Activated naive CD4-positive, alpha-beta T cell treated with anti-CD3 and anti-CD28 coated beads, Interleukin-2, amount 10 ng/mL, durations not matched to agents 7 days and 5 days (primary cell): ENCODE measurements around the gene MDFI.

Source experiments
- CTCF ChIA-PET: fragments of 350-600 bp; sonication (Branson Sonifier 250); formaldehyde crosslinking; loops from one replicate; lab custom pipeline; 2021; ENCODE audit warnings: antibody characterized with exemption; lab: Charles Lee
- DNase-seq: peaks from one replicate; pipeline ENCODE4 v3.0.0-alpha.2; 2020
- H3K27ac Mint-ChIP-seq: one replicate; pipeline ENCODE4 v1.8.0; 2021; ENCODE audit warnings: mild to moderate bottlenecking, moderate library complexity, mixed read lengths
- H3K27me3 Mint-ChIP-seq: one replicate; pipeline ENCODE4 v1.8.0; 2021; ENCODE audit warnings: mild to moderate bottlenecking, mixed read lengths
- H3K36me3 Mint-ChIP-seq: one replicate; pipeline ENCODE4 v1.8.0; 2021; ENCODE audit warnings: mixed read lengths
- H3K4me1 Mint-ChIP-seq: one replicate; pipeline ENCODE4 v1.8.0; 2021; ENCODE audit warnings: mixed read lengths
- H3K4me3 Mint-ChIP-seq: one replicate; pipeline ENCODE4 v1.8.0; 2021; ENCODE audit warnings: mild to moderate bottlenecking, moderate library complexity, mixed read lengths
- H3K9me3 Mint-ChIP-seq: one replicate; pipeline ENCODE4 v1.8.0; 2021; ENCODE audit warnings: mixed read lengths

The MDFI gene

GRCh38 chr6:41638002-41638934, at the start of gene MDFI:
Gene MDFI, plus strand, starts transcription at chr6:41638468. Its CDS starts 282 bp downstream, at chr6:41638750.
- no peaks in the 10 kb centered on the region for H3K9me3 Mint-ChIP-seq
- peaks cover 97% of the 10 kb centered on the region for H3K27me3 Mint-ChIP-seq
- H3K4me1 Mint-ChIP-seq = peaks cover 6% of the 10 kb centered on the region
- H3K4me3 Mint-ChIP-seq = no peak within 1 kb of the TSS
- DNase-seq = no peak
- no peaks in the 10 kb centered on the region for H3K36me3 Mint-ChIP-seq
- CTCF ChIA-PET = no interaction called here
- H3K27ac Mint-ChIP-seq = no peak within 1 kb of the TSS

- Mint-ChIP-seq H3K4me3 (no peak overlapping the region), H3K27ac (no peak overlapping the region), H3K4me1 (no peaks in the 10 kb centered on the region), H3K36me3 (peaks cover 3% of the 10 kb centered on the region), H3K9me3 (no peaks in the 10 kb centered on the region), H3K27me3 (peaks cover 3% of the 10 kb centered on the region)
- CTCF ChIA-PET = interaction anchor here (0.8 to 9.5 kb wide), 6 partner anchors 7 to 219 kb away, joined by 3 to 95 read pairs (median 3); no protein-coding TSS in a partner anchor
- DNase-seq = no peak
Observed at GRCh38 chr6:41589223-41589622, 49.0 kb upstream of the MDFI start.

GRCh38 chr6:41589636-41590622, 48.3 kb upstream of the MDFI start:
- no peak for DNase-seq
- Mint-ChIP-seq H3K27ac (no peak overlapping the region), H3K36me3 (peaks cover 3% of the 10 kb centered on the region), H3K9me3 (no peaks in the 10 kb centered on the region), H3K27me3 (peaks cover 3% of the 10 kb centered on the region), H3K4me3 (no peak overlapping the region), H3K4me1 (no peaks in the 10 kb centered on the region)
- CTCF ChIA-PET = interaction anchor here (1.1 to 9.5 kb wide), 8 partner anchors 11 to 220 kb away, joined by 3 to 95 read pairs (median 3); no protein-coding TSS in a partner anchor

GRCh38 chr6:41591122-41591521, 47.1 kb upstream of the MDFI start:
- no peaks in the 10 kb centered on the region for H3K4me1 Mint-ChIP-seq
- CTCF ChIA-PET = interaction anchor here (0.8 to 9.5 kb wide), 8 partner anchors 12 to 221 kb away, joined by 3 to 95 read pairs (median 3); no protein-coding TSS in a partner anchor
- H3K27ac Mint-ChIP-seq = no peak overlapping the region
- peaks cover 3% of the 10 kb centered on the region for H3K27me3 Mint-ChIP-seq
- no peak overlapping the region for H3K4me3 Mint-ChIP-seq
- H3K9me3 Mint-ChIP-seq = no peaks in the 10 kb centered on the region
- DNase-seq = no peak
- H3K36me3 Mint-ChIP-seq = peaks cover 3% of the 10 kb centered on the region

- DNase-seq = peak; percentile 85
- peaks cover 3% of the 10 kb centered on the region for H3K27me3 Mint-ChIP-seq
- H3K4me1 Mint-ChIP-seq = no peaks in the 10 kb centered on the region
- no peaks in the 10 kb centered on the region for H3K9me3 Mint-ChIP-seq
- CTCF ChIA-PET = interaction anchor here (0.6 to 9.5 kb wide), 11 partner anchors 19 to 222 kb away, joined by 3 to 95 read pairs (median 4); no protein-coding TSS in a partner anchor
- peaks cover 3% of the 10 kb centered on the region for H3K36me3 Mint-ChIP-seq
- no peak overlapping the region for H3K27ac Mint-ChIP-seq
- H3K4me3 Mint-ChIP-seq = no peak overlapping the region
Observed at GRCh38 chr6:41591859-41592502, 46.3 kb upstream of the MDFI start.

GRCh38 chr6:41593406-41593805, 44.9 kb upstream of the MDFI start:
- no peak overlapping the region for H3K4me3 Mint-ChIP-seq
- H3K27me3 Mint-ChIP-seq = peaks cover 2% of the 10 kb centered on the region
- no peaks in the 10 kb centered on the region for H3K9me3 Mint-ChIP-seq
- no peak overlapping the region for H3K27ac Mint-ChIP-seq
- H3K36me3 Mint-ChIP-seq = peaks cover 3% of the 10 kb centered on the region
- CTCF ChIA-PET = interaction anchor here (1.6 to 9.5 kb wide), 3 partner anchors 168 to 223 kb away, joined by 8 to 95 read pairs (median 42); no protein-coding TSS in a partner anchor
- DNase-seq = no peak
- no peaks in the 10 kb centered on the region for H3K4me1 Mint-ChIP-seq

GRCh38 chr6:41593839-41594238, 44.4 kb upstream of the MDFI start:
- DNase-seq = no peak
- H3K4me3 Mint-ChIP-seq = no peak overlapping the region
- no peaks in the 10 kb centered on the region for H3K9me3 Mint-ChIP-seq
- peaks cover 3% of the 10 kb centered on the region for H3K36me3 Mint-ChIP-seq
- no peak overlapping the region for H3K27ac Mint-ChIP-seq
- CTCF ChIA-PET = interaction anchor here (1.0 to 9.5 kb wide), 6 partner anchors 89 to 224 kb away, joined by 3 to 95 read pairs (median 8); no protein-coding TSS in a partner anchor
- no peaks in the 10 kb centered on the region for H3K4me1 Mint-ChIP-seq
- no peaks in the 10 kb centered on the region for H3K27me3 Mint-ChIP-seq

GRCh38 chr6:41594326-41594725, 43.9 kb upstream of the MDFI start:
- Mint-ChIP-seq H3K36me3 (peaks cover 3% of the 10 kb centered on the region), H3K27me3 (no peaks in the 10 kb centered on the region), H3K4me3 (no peak overlapping the region), H3K9me3 (no peaks in the 10 kb centered on the region), H3K27ac (no peak overlapping the region), H3K4me1 (no peaks in the 10 kb centered on the region)
- CTCF ChIA-PET = interaction anchor here (1.0 to 9.5 kb wide), 5 partner anchors 89 to 224 kb away, joined by 3 to 95 read pairs (median 7); no protein-coding TSS in a partner anchor
- no peak for DNase-seq

GRCh38 chr6:41594766-41595165, 43.5 kb upstream of the MDFI start:
- H3K27me3 Mint-ChIP-seq = no peaks in the 10 kb centered on the region
- H3K36me3 Mint-ChIP-seq = peaks cover 3% of the 10 kb centered on the region
- DNase-seq = no peak
- CTCF ChIA-PET = interaction anchor here (1.0 to 9.5 kb wide), 5 partner anchors 88 to 225 kb away, joined by 3 to 95 read pairs (median 7); no protein-coding TSS in a partner anchor
- no peak overlapping the region for H3K4me3 Mint-ChIP-seq
- H3K9me3 Mint-ChIP-seq = no peaks in the 10 kb centered on the region
- H3K4me1 Mint-ChIP-seq = no peaks in the 10 kb centered on the region
- H3K27ac Mint-ChIP-seq = no peak overlapping the region

GRCh38 chr6:41595166-41595565, 43.1 kb upstream of the MDFI start:
- Mint-ChIP-seq H3K27me3 (no peaks in the 10 kb centered on the region), H3K36me3 (peaks cover 3% of the 10 kb centered on the region), H3K9me3 (no peaks in the 10 kb centered on the region), H3K27ac (no peak overlapping the region), H3K4me3 (no peak overlapping the region), H3K4me1 (no peaks in the 10 kb centered on the region)
- DNase-seq = no peak
- CTCF ChIA-PET = interaction anchor here (0.8 to 9.5 kb wide), 3 partner anchors 170 to 225 kb away, joined by 3 to 95 read pairs (median 42); no protein-coding TSS in a partner anchor

- H3K27ac Mint-ChIP-seq = no peak overlapping the region
- CTCF ChIA-PET = interaction anchor here (0.6 to 9.5 kb wide), 4 partner anchors 7 to 226 kb away, joined by 3 to 95 read pairs (median 4); no protein-coding TSS in a partner anchor
- H3K27me3 Mint-ChIP-seq = no peaks in the 10 kb centered on the region
- DNase-seq = no peak
- no peaks in the 10 kb centered on the region for H3K36me3 Mint-ChIP-seq
- H3K4me3 Mint-ChIP-seq = no peak overlapping the region
- H3K4me1 Mint-ChIP-seq = no peaks in the 10 kb centered on the region
- no peaks in the 10 kb centered on the region for H3K9me3 Mint-ChIP-seq
Observed at GRCh38 chr6:41596096-41596685, 42.1 kb upstream of the MDFI start.

GRCh38 chr6:41596807-41597206, 41.5 kb upstream of the MDFI start:
- no peak for DNase-seq
- no peaks in the 10 kb centered on the region for H3K36me3 Mint-ChIP-seq
- H3K27me3 Mint-ChIP-seq = peaks cover under 1% of the 10 kb centered on the region
- CTCF ChIA-PET = interaction anchor here (0.6 to 9.5 kb wide), 4 partner anchors 8 to 227 kb away, joined by 3 to 95 read pairs (median 4); no protein-coding TSS in a partner anchor
- no peak overlapping the region for H3K27ac Mint-ChIP-seq
- H3K4me1 Mint-ChIP-seq = no peaks in the 10 kb centered on the region
- H3K4me3 Mint-ChIP-seq = no peak overlapping the region
- H3K9me3 Mint-ChIP-seq = no peaks in the 10 kb centered on the region
